Measurements from ENCODE around the gene TBC1D12. TPM values are rescaled to one million over a fixed set of nuclear protein-coding genes. Genes with fewer than 3 reads are reported as not detected.

TBC1D12 gene
- total and polyA plus RNA-seq, 8 donors, result 9.7 to 22.7 (median 18.3) TPM

DNA sequence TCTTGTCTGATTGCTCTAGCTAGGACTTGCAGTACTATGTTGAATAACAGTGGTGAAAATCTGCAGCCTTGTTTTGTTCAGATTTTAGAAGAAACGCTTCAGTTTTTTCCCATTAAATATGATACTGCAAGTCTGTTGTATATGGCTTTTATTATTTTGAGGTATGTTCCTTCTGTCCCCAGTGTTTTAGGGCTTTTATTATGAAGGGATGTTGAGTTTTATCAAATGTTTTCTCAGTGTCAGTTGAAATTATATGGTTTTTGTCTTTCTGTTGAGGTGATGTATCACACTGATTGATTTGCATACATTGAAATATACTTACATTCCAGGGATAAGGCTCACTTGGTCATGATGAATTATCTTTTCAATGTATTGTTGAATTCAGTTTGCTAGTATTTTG is 82.8 kb downstream of the TBC1D12 start:
- no peak overlapping the region for H3K4me3 ChIP-seq
- TF ChIP-seq, protein P1, sequence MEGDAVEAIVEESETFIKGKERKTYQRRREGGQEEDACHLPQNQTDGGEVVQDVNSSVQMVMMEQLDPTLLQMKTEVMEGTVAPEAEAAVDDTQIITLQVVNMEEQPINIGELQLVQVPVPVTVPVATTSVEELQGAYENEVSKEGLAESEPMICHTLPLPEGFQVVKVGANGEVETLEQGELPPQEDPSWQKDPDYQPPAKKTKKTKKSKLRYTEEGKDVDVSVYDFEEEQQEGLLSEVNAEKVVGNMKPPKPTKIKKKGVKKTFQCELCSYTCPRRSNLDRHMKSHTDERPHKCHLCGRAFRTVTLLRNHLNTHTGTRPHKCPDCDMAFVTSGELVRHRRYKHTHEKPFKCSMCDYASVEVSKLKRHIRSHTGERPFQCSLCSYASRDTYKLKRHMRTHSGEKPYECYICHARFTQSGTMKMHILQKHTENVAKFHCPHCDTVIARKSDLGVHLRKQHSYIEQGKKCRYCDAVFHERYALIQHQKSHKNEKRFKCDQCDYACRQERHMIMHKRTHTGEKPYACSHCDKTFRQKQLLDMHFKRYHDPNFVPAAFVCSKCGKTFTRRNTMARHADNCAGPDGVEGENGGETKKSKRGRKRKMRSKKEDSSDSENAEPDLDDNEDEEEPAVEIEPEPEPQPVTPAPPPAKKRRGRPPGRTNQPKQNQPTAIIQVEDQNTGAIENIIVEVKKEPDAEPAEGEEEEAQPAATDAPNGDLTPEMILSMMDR (IDR thresholded peaks at IDR 0.05), result no peak
- ATAC-seq (no peak), DNase-seq (no peak)
- H3K9me3 ChIP-seq, result peaks cover 0 to 21% of the 10 kb centered on the region in 2 donors
- no peaks in the 10 kb centered on the region for H3K4me1 ChIP-seq
- H3K36me3 ChIP-seq, result peaks cover 0 to 6% of the 10 kb centered on the region in 2 donors
- H3K27me3 ChIP-seq, result no peaks in the 10 kb centered on the region
- intact Hi-C loops (cut with DNase I), result no loop called here
- no peak overlapping the region for H3K27ac ChIP-seq

DNA sequence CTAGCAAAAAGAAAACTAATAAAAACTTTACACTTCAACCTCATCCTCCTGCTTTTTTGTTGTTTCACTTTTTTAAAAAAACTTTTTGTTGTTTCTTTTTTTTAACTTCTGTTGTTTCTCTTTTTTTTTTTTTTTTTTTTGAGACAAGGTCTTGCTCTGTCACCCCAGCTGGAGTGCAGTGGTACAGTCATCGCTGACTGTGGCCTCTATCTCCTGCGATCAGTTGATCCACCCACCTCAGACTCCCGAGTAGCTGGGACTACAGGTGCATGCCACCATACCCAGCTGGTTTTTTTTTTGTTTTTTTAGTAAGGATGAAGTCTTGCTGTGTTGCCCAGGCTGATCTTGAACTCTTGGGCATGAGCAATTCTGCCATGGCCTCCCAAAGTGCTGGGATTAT is 85.2 kb downstream of the TBC1D12 start:
- ATAC-seq, result no peak
- H3K4me3 ChIP-seq, result no peak overlapping the region

DNA sequence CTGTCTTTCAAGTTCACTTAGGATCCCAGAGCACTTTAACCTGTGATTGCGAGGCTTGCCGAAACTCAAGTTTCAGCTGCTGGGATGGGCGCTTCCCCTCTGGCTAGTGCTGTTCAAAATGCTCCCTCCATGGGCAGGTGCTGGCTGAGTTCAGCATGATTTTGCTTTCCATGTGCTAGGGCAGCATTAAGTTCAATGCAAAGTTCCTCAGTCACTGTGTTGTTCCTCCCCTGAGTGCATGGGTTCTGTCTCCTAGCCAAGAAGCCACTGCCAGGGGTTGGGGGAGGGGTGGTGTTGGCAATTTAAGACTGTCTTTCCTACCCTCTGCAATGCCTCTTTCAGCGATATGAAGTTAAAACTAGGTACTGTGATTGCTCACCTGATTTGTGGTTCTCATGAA is 86.8 kb downstream of the TBC1D12 start:
- ATAC-seq, result no peak
- intact Hi-C loops (cut with DNase I), result no loop called here

More for the DNA sequence above, 85.2 kb downstream of the TBC1D12 start:
- Histone ChIP-seq H3K36me3 (peaks cover 0 to 6% of the 10 kb centered on the region in 2 donors), H3K27me3 (no peaks in the 10 kb centered on the region), H3K4me1 (no peaks in the 10 kb centered on the region), H3K27ac (no peak overlapping the region), H3K9me3 (peaks cover 0 to 21% of the 10 kb centered on the region in 2 donors)
- intact Hi-C loops (cut with DNase I), result no loop called here
- no peak for DNase-seq
- TF ChIP-seq, protein P1 (IDR thresholded peaks at IDR 0.05), result no peak

DNA sequence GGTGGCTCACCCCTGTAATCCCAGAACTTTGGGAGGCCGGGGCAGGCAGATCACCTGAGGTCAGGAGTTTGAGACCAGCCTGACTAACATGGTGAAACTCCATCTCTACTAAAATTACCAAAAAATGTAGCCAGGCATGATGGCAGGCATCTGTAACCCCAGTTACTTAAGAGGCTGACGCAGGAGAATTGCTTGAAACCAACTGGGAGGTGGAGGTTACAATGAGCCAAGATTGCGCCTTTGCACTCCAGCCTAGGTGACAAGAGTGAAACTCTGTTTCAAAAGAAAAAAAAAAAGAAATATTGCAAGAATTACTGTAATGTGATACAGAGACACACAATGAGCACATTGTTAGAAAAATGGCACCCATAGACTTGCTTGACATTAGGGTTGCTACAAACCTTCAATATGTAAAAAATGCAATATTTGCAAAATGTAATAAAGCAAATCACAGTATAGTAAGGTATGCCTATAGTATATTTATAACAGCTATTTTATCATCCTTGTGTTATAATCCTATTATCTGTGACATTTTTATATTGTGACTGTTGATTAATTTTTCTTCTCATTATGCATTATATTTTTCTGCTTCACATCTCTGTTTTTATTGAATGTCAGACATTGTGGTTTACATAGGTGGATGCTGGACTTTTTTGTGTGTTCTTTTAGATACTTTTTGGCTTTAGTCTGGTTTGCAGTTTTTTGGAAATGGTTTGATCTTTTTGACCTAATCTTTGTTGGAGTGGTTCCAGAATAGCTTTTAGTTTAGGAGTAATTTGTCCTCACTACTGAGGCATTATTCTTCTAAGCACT is 87.8 kb downstream of the TBC1D12 start:
- Histone ChIP-seq H3K4me3 (no peak overlapping the region), H3K27me3 (no peaks in the 10 kb centered on the region), H3K9me3 (peaks cover 0 to under 1% of the 10 kb centered on the region in 2 donors), H3K4me1 (no peaks in the 10 kb centered on the region), H3K27ac (no peak overlapping the region), H3K36me3 (peaks cover 0 to 3% of the 10 kb centered on the region in 2 donors)
- DNase-seq (no peak), ATAC-seq (no peak)
- intact Hi-C loops (cut with DNase I), result no loop called here
- TF ChIP-seq, protein P1 (IDR thresholded peaks at IDR 0.05), result no peak

More for the DNA sequence above, 86.8 kb downstream of the TBC1D12 start:
- H3K27ac ChIP-seq, result no peak overlapping the region
- H3K4me1 ChIP-seq, result no peaks in the 10 kb centered on the region
- TF ChIP-seq, protein P1 (IDR thresholded peaks at IDR 0.05), result no peak
- no peak overlapping the region for H3K4me3 ChIP-seq
- peaks cover 0 to 11% of the 10 kb centered on the region in 2 donors for H3K9me3 ChIP-seq
- DNase-seq, result no peak
- H3K27me3 ChIP-seq, result no peaks in the 10 kb centered on the region
- H3K36me3 ChIP-seq, result peaks cover 0 to 4% of the 10 kb centered on the region in 2 donors

DNA sequence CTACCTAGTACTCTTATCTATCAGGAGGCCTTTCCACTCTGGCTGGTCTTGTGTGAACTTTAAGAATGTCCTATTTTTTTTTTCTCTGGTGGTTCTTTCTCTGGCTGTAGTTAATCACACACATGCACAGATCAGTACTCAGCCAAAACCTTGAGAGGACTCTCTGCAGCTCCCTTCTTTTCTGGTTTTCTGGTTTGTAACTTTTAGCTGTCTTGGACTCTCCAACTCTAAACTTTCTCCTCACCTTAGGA is 88.4 kb downstream of the TBC1D12 start:
- Histone ChIP-seq H3K4me1 (no peaks in the 10 kb centered on the region), H3K27me3 (no peaks in the 10 kb centered on the region), H3K36me3 (peaks cover 0 to 3% of the 10 kb centered on the region in 2 donors), H3K9me3 (no peaks in the 10 kb centered on the region), H3K4me3 (no peak overlapping the region), H3K27ac (no peak overlapping the region)
- TF ChIP-seq, protein P1 (IDR thresholded peaks at IDR 0.05), result no peak
- no peak for ATAC-seq
- intact Hi-C loops (cut with DNase I), result no loop called here
- DNase-seq, result no peak

Measured in left lung (tissue), 10 donors.